Melanocyte of skin (primary cell): Measurements from ENCODE around the gene CRNN. TPM values are rescaled to one million over a fixed set of nuclear protein-coding genes. Genes with fewer than 3 reads are reported as not detected.

Experiments used
- small RNA-seq, 2 donors: library from RNA; depleted of rRNA; stranded (forward); fragments of <200 nt; gene quantifications; one replicate each; pipeline ENCODE3, GENCODE V24; 2012
- total RNA-seq, 2 donors: library from RNA; depleted of rRNA; stranded (reverse); fragments of >200 nt; gene quantifications; 2 replicates each; pipeline ENCODE4 v1.2.3, GENCODE V29; 2012

CRNN gene
- total RNA-seq: not detected

GRCh38 chr1:152413909-152414308, at the start of gene CRNN:
Gene CRNN (minus strand): TSS chr1:152414263. CDS start chr1:152412233, 2,030 bp downstream.

DNA sequence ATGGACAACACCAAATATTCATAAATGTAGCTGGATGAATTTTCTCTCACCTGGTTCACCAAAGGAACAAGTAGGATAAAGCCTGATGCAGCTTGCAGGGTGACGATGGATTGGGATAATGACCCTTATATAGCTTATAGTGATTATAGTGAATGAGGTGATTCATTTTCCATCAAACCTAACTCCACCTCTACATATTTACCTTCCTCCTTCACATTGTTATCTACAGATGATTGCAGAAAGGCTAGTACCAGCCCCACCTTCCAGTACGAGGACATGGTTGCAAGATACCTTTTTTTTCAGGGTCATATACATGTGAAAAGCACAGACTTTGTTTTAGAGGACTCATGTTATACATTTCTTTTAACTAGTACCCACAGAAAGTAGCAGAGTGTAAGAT, 54.2 kb downstream of the CRNN start, which contains the start of gene FLG2:
FLG2 (minus strand) TSS at position 101 of the 400 bp plus-strand sequence. CDS start 1,122 bp downstream, outside the sequence.

Small RNAs within 50 kb of the gene (small RNA-seq; reads per million reads assigned to genes)
- 0 reads per million in 2 donors for gene HMGN3P1

Other genes starting within 250 kb of the CRNN start
- gene HRNR, start 190.1 kb downstream of the CRNN start, total RNA-seq: not detected
- gene FLG, start 89.0 kb downstream of the CRNN start, total RNA-seq: not detected
- not detected for gene FLG2, start 54.3 kb downstream of the CRNN start, total RNA-seq
- not detected for gene LCE5A, start 96.5 kb upstream of the CRNN start, total RNA-seq
- gene CRCT1, start 100.2 kb upstream of the CRNN start, total RNA-seq: not detected
- not detected for gene LCE3E, start 152.5 kb upstream of the CRNN start, total RNA-seq
- not detected for gene LCE3D, start 166.3 kb upstream of the CRNN start, total RNA-seq
- not detected for gene LCE3C, start 186.0 kb upstream of the CRNN start, total RNA-seq
- gene LCE3B, start 199.5 kb upstream of the CRNN start, total RNA-seq: not detected
- not detected for gene LCE3A, start 208.8 kb upstream of the CRNN start, total RNA-seq
- gene LCE2D, start 249.1 kb upstream of the CRNN start, total RNA-seq: not detected